Measurements from ENCODE around the gene GPS1.

The GPS1 gene

GRCh38 chr17:82059272-82060000 lies 7.7 kb downstream of the GPS1 start:
- H3K27ac ChIP-seq (ENCODE audit: low read length), result no peak overlapping the region
- H3K27me3 ChIP-seq (ENCODE audit: low read depth, low read length), result no peaks in the 10 kb centered on the region
- no peak overlapping the region for H2AFZ ChIP-seq (ENCODE audit: low read depth, low read length)
- no peak overlapping the region for H3K9ac ChIP-seq (ENCODE audit: low read length)
- H4K20me1 ChIP-seq (ENCODE audit: insufficient read depth, low read length), result no peaks in the 10 kb centered on the region
- no peak overlapping the region for H3K4me3 ChIP-seq (ENCODE audit: low read length)
- peaks cover 12% of the 10 kb centered on the region for H3K79me2 ChIP-seq (ENCODE audit: low read length)
- H3K4me2 ChIP-seq (ENCODE audit: low read length), result no peak overlapping the region
- H3K4me1 ChIP-seq (ENCODE audit: low read length), result peaks cover 7% of the 10 kb centered on the region
- H3K36me3 ChIP-seq (replicated peaks; ENCODE audit: low read depth, low read length), result peaks cover 37% of the 10 kb centered on the region
- no peaks in the 10 kb centered on the region for H3K9me3 ChIP-seq (ENCODE audit: insufficient read depth, low read length)
- TF ChIP-seq EZH2phosphoT487 (IDR thresholded peaks at IDR 0.05; ENCODE audit: low read depth) (no peak), CTCF (IDR thresholded peaks at IDR 0.05; ENCODE audit: low read depth, low read length) (no peak)

- no peak overlapping the region for H3K4me3 ChIP-seq (ENCODE audit: low read length)
- no peak for TF ChIP-seq CTCF (IDR thresholded peaks at IDR 0.05; ENCODE audit: low read depth, low read length)
- no peak for TF ChIP-seq EZH2phosphoT487 (IDR thresholded peaks at IDR 0.05; ENCODE audit: low read depth)
- H3K4me2 ChIP-seq (ENCODE audit: low read length), result no peak overlapping the region
- no peaks in the 10 kb centered on the region for H3K9me3 ChIP-seq (ENCODE audit: insufficient read depth, low read length)
- no peak overlapping the region for H3K9ac ChIP-seq (ENCODE audit: low read length)
- peaks cover 10% of the 10 kb centered on the region for H3K4me1 ChIP-seq (ENCODE audit: low read length)
- H3K27ac ChIP-seq (ENCODE audit: low read length), result no peak overlapping the region
- peaks cover 35% of the 10 kb centered on the region for H3K36me3 ChIP-seq (replicated peaks; ENCODE audit: low read depth, low read length)
- H4K20me1 ChIP-seq (ENCODE audit: insufficient read depth, low read length), result no peaks in the 10 kb centered on the region
- H3K79me2 ChIP-seq (ENCODE audit: low read length), result peaks cover 17% of the 10 kb centered on the region
- H2AFZ ChIP-seq (ENCODE audit: low read depth, low read length), result no peak overlapping the region
- H3K27me3 ChIP-seq (ENCODE audit: low read depth, low read length), result no peaks in the 10 kb centered on the region
These were observed 8.3 kb downstream of the GPS1 start for GRCh38 chr17:82060001-82060380.

GRCh38 chr17:82060614-82061013 lies 8.9 kb downstream of the GPS1 start:
- Histone ChIP-seq H3K4me2 (ENCODE audit: low read length) (no peak overlapping the region), H3K27me3 (ENCODE audit: low read depth, low read length) (no peaks in the 10 kb centered on the region), H3K4me3 (ENCODE audit: low read length) (no peak overlapping the region), H2AFZ (ENCODE audit: low read depth, low read length) (no peak overlapping the region), H3K27ac (ENCODE audit: low read length) (no peak overlapping the region), H3K9ac (ENCODE audit: low read length) (no peak overlapping the region), H3K4me1 (ENCODE audit: low read length) (peaks cover 10% of the 10 kb centered on the region), H3K79me2 (ENCODE audit: low read length) (peaks cover 23% of the 10 kb centered on the region), H3K36me3 (replicated peaks; ENCODE audit: low read depth, low read length) (peaks cover 32% of the 10 kb centered on the region), H3K9me3 (ENCODE audit: insufficient read depth, low read length) (no peaks in the 10 kb centered on the region), H4K20me1 (ENCODE audit: insufficient read depth, low read length) (no peaks in the 10 kb centered on the region)
- no peak for TF ChIP-seq EZH2phosphoT487 (IDR thresholded peaks at IDR 0.05; ENCODE audit: low read depth)
- no peak for TF ChIP-seq CTCF (IDR thresholded peaks at IDR 0.05; ENCODE audit: low read depth, low read length)

- Histone ChIP-seq H4K20me1 (ENCODE audit: insufficient read depth, low read length) (no peaks in the 10 kb centered on the region), H3K27me3 (ENCODE audit: low read depth, low read length) (no peaks in the 10 kb centered on the region), H3K4me2 (ENCODE audit: low read length) (no peak overlapping the region), H3K4me3 (ENCODE audit: low read length) (no peak overlapping the region), H3K27ac (ENCODE audit: low read length) (no peak overlapping the region), H2AFZ (ENCODE audit: low read depth, low read length) (no peak overlapping the region), H3K9me3 (ENCODE audit: insufficient read depth, low read length) (no peaks in the 10 kb centered on the region), H3K4me1 (ENCODE audit: low read length) (peaks cover 11% of the 10 kb centered on the region), H3K79me2 (ENCODE audit: low read length) (peaks cover 28% of the 10 kb centered on the region), H3K36me3 (replicated peaks; ENCODE audit: low read depth, low read length) (peaks cover 30% of the 10 kb centered on the region), H3K9ac (ENCODE audit: low read length) (no peak overlapping the region)
- TF ChIP-seq CTCF (IDR thresholded peaks at IDR 0.05; ENCODE audit: low read depth, low read length) (no peak), EZH2phosphoT487 (IDR thresholded peaks at IDR 0.05; ENCODE audit: low read depth) (no peak)
These were observed 9.6 kb downstream of the GPS1 start for GRCh38 chr17:82061047-82061925.
